Germinal center (tissue), 1 donor: ENCODE results near the gene GALNT2.

Experiments used
- DNase-seq: peaks from one replicate; pipeline ENCODE4 v3.0.0; 2012; ENCODE audit warnings: mixed read lengths, low spot score

The GALNT2 gene

DNA sequence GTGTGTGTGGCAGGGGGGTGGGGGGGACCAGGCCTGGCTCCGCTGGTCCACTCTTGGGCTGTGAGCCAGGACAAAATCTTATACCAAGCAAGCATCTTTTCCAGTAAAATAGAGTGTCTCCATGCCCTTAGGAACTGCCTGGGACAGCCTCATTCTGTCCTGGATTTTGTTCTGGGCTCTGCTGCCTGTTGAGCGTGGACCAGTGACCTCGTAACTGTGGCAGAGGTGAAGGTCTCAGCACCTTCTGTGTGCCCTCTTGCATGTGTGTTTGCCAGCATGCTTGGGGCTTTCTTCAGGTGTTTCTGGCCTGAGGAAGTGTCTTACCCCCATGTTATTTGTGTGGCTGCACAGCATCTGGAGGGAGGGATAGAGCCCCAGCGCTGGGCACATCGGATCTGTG is 45.7 kb downstream of the GALNT2 start:
- DNase-seq: no peak

- DNase-seq: no peak
Observed at GRCh38 chr1:230113235-230113592, 46.2 kb downstream of the GALNT2 start.

- DNase-seq: no peak
Observed at GRCh38 chr1:230113593-230114236, 46.7 kb downstream of the GALNT2 start.

GRCh38 chr1:230114237-230114651 is 47.2 kb downstream of the GALNT2 start:
- DNase-seq: no peak

GRCh38 chr1:230117694-230118093 is 50.7 kb downstream of the GALNT2 start:
- DNase-seq: no peak

DNA sequence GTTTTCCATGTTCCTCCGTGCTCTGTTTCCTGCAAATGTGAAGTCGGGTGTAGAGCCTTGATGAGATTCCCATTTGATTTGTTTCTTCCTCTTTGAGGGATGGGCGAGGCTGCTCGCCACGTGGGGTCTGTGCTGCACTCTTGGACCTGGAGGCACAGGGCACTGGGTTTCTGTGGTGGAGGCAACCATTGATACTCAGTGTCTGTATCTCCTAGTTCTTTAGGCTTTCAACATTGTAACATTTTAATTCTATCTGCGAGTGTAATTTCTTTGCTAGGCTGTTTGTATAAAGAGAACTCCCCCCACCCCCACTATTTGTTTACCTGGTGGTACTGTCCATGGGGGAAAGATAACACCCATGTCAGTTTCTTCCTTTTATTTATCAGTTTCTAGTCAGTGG is 52.3 kb downstream of the GALNT2 start:
- no peak for DNase-seq

DNA sequence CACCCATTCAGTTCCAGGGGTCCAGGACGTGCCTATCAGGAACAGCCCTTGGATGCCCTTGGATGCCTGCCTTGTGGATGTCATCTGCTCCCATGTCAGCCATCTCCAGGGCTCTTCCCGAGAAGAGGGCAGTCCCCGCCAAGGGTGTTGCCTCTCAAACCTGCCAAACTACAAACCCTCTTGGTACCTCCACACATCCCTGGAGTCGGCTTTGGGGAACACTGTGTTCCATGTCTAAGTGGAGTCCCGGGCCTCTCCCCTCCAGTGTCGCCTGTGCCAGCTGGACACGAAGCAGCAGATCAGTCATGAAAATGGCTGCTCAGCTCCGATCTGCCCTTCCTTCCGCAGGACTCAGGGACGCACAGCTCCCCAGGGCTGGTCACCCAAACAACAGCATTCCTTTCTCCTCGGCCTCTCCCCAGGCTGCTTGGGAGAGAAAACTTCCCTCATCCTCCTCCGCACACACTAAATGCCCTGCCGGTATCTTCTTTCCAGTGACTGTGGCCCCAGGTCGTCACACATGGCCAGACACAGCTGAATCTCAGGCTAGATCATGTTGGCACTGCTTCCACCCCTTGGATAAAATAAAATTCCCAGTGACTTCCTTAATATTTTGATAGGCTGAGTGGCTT is 53.4 kb downstream of the GALNT2 start:
- no peak for DNase-seq

GRCh38 chr1:230120921-230121381 is 53.9 kb downstream of the GALNT2 start:
- peak; percentile 41 for DNase-seq

DNA sequence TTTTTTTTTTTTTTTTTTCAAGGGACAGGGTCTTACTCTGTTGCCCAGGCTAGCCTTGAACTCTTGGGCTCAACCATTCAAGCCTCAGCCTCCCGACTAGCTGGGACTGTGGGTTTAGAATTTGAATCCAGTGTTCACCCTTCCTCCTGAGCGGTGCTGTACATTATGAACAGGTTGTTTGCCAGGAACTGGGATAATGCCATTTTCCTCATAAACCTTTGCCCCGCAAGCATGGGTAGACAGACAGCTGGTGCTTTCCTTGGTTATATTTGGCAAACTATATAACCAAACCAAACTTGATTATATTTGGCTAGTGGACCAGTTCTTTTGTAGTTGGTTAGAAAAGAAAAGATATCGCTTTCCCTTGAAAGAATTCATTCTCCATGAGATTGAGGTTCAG is 54.9 kb downstream of the GALNT2 start:
- DNase-seq: no peak

DNA sequence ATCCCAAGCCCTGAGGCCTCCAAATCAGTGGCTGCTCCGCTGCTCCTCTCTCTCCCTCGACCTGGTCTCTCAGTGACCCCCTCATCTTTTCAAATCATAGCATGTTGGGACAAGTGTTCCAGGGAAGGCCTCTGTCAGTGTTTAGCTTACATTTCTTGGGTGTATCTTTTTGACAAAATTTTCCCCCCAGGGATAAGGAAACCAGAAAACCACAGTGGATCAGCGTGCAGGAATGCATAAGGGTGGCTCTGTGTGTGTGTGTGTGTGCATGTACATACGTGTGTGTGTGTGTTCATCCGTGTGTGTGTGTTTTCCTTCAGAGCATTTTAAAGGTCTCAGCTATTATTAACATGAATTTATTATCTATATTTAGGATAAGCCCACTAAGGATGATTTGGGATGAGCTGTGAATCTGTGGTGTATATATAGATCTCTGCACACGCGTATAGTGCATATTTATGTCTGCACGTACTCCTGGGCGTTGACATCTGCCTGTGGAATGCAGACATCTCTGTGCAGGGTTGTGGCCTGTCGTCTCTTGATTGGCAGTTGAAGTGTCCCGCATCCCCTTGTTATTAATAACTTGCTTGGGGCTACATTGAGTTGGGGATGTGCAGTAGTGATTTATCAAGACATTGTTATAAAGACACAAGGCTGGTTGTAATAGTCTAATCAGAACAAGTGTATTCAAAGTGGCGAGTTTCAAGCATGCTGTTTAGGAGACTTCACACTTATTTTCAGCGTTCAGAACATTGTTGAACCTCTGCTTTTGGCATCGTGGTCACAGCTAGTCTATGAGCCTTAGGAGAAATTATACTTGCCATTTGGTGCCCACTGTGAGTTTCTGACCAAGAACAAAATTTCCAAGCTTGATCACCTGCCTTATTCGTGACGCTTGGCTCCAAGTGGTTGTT is 55.6 kb downstream of the GALNT2 start:
- no peak for DNase-seq

- DNase-seq: peak; percentile 41
Observed at GRCh38 chr1:230123280-230124185, 56.5 kb downstream of the GALNT2 start.

DNA sequence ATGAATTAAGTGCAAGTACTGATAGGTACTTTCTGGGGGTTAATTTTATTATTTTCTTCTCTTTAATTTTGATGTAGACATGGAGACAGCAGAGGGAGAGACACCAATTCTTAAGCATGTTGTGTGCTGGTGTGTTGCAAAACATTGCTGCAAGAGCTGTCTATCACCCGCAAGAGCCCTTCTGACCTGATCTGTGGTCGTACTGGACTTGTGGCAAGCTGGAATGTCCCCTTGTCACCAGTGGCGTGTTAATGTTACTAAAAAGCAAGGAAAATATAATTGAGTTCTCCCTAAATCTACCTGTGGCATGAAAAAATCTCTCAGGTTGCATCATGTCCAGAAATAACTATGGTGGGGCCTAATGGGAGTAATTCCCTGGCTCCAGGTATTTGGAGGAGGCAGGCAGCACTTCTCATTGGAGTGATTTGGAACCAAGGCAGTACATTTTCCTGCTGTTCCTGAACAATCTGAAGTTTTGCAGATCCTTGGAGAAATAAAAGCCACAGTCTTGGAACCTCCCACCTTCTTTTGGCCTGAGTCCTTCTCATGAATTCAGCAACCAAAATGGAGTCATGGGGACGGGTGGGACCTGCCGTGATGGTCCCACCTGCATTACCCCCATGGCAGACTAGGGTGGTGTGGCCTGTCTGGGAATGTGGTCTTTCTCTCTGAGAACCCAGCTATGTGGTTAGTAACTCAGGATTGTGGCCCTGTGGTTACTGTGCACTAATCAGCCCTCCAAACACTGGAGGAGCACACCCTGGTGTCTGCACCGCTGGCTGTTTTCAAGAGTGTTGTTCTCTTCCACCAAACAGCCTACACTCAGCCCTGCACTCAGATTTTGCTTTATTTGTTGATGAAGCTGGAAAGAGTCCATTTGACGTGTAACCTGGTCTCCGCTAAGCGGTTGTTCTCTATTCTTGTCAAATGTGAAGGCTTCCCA is 57.4 kb downstream of the GALNT2 start:
- no peak for DNase-seq

DNA sequence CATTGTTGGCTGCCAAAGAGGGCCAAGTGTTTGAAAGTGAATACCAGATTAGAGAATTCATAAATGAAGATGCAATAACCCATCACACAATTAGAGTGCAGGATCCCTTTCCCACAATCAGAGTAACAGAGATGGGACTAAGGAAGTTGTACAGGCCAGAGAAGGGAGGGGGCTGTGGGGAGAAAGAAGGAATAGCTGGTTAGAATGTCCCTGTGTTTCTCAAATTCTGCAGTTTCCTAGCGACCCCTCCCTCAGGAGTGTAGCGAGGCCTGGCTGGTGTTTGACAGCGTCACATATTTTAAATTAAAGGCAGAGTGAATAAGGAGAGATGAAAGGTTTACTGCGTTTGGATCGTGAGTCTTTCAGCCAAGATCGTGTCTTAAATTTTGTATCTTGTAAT is 58.1 kb downstream of the GALNT2 start:
- DNase-seq: no peak

GRCh38 chr1:230125640-230126528 is 58.8 kb downstream of the GALNT2 start:
- no peak for DNase-seq

DNA sequence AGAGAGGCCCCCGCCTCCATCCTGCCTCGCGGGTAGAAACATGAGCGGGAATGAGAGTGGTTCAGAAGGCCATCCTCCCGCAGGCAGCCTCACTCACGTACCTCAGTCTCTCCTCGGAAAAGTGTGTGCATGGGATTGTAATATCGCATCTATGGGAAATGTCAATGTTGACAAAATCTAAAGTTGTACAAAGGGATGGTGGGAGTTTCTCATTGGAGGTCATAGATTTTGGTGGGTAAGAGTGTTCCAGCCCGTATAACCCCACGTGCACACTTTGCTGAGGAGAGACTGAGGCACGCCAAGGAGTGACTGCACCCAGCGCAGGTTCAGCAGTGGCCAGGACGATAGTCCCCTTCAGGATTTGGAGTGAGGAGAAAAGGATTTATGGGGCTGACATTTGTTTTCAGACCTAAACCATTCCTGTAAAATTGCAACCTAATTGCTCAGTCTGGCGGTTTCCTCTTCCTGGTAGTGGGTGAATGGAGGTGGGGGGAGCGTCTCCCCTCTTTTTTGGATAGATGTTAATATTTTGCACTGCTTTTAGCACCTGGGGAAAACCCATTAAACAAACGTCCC is 59.6 kb downstream of the GALNT2 start:
- no peak for DNase-seq

GRCh38 chr1:230127105-230128054 is 60.3 kb downstream of the GALNT2 start:
- no peak for DNase-seq

DNA sequence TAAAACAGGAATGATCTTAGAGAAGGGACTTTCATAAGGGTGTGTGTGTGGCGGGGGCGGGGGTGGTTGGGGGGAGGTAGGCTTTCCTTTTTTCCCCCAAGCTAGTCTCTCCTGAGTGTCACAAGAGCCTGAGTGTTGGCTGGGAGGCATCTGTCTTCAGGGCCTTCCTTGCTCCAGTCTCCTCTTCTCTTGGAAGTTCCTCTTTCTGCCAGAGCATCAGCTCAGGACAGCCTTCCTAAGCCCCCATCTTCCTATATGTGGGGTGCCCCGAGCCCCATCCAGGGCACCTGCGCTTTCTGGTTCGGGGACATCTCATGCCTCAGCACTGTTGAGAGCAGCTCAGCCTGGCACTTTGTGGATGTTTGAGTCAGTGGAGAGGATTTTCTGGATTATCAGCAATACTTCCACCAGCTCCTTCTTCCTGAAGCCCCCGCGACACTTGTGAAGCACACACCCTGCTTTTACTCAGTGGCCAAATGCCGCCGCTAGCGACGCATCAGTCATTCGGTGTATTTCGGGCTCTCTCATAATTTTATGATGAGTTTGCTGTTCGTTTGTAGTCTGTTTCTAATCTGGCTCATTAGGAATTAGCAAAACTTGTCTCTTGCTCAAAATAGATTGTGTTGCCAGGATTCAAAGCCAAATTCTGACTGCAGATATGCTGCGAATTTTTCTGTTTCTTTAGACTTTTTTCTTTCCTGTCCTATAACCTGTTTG is 61.7 kb downstream of the GALNT2 start:
- DNase-seq: no peak
